Coronary artery (tissue), 2 donors: ENCODE data around the gene PLCH2.

Experiments used
- DNase-seq: peaks from one replicate; pipeline ENCODE4 v3.0.0-alpha.2; 2017; ENCODE audit warnings: low spot score
- H3K27ac ChIP-seq, 2 donors: fragments of 200-600 bp; sonication (generic); one replicate each; pipeline ENCODE4 v1.5.1; 2016 to 2019
- H3K4me3 ChIP-seq: fragments of 200-600 bp; sonication (generic); 2 replicates; pipeline ENCODE4 v1.5.1; 2016; ENCODE audit warnings: mild to moderate bottlenecking, moderate library complexity
- TF ChIP-seq, protein P1 (sequence below): fragments of 200-600 bp; sonication (generic); IDR thresholded peaks from one replicate; pipeline ENCODE4 v1.5.1; 2019; ENCODE audit warnings: antibody characterized with exemption

Gene PLCH2

DNA sequence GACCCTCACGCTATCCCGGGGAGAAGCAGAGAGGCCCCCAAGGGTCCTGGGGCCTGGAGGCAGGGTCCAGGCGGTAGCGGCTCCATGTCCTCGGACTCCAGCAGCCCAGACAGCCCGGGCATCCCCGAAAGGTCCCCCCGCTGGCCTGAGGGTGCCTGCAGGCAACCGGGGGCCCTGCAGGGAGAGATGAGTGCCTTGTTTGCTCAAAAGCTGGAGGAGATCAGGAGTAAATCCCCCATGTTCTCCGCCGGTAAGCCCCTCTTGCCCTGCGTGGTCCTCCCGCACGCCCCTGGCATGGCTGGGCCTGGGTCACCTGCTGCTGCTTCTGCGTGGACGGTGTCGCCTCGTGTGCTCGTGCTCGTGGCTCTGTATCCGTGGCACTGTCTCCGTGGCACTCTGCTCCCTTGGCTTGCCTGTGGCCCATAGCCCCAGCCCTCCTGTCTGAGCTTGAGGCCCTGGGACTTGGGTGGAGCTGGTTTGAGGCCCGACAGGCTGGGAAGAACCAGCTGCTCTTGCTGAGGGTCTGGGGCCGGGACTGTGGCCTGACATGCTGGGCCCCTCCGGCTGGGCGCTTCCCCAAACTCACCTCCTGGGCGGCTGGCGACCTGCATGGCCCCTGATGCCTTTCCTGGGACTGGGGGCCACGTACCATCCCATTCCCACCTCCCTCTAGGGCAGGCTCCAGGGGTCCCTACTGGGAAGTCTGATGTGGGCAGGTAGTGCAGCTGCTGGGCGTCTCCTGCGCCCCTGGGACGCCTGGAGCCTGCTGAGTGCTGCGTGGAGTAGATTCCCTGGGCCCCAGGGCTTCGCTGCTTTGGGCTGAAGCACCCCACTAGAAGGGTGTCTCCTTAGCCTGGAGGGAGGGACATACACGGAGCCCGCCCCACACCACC, 26.8 kb downstream of the PLCH2 start:
- TF ChIP-seq, protein P1, sequence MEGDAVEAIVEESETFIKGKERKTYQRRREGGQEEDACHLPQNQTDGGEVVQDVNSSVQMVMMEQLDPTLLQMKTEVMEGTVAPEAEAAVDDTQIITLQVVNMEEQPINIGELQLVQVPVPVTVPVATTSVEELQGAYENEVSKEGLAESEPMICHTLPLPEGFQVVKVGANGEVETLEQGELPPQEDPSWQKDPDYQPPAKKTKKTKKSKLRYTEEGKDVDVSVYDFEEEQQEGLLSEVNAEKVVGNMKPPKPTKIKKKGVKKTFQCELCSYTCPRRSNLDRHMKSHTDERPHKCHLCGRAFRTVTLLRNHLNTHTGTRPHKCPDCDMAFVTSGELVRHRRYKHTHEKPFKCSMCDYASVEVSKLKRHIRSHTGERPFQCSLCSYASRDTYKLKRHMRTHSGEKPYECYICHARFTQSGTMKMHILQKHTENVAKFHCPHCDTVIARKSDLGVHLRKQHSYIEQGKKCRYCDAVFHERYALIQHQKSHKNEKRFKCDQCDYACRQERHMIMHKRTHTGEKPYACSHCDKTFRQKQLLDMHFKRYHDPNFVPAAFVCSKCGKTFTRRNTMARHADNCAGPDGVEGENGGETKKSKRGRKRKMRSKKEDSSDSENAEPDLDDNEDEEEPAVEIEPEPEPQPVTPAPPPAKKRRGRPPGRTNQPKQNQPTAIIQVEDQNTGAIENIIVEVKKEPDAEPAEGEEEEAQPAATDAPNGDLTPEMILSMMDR, result no peak
- H3K4me3 ChIP-seq, result no peak overlapping the region
- H3K27ac ChIP-seq, result no peak overlapping the region
- no peak for DNase-seq

DNA sequence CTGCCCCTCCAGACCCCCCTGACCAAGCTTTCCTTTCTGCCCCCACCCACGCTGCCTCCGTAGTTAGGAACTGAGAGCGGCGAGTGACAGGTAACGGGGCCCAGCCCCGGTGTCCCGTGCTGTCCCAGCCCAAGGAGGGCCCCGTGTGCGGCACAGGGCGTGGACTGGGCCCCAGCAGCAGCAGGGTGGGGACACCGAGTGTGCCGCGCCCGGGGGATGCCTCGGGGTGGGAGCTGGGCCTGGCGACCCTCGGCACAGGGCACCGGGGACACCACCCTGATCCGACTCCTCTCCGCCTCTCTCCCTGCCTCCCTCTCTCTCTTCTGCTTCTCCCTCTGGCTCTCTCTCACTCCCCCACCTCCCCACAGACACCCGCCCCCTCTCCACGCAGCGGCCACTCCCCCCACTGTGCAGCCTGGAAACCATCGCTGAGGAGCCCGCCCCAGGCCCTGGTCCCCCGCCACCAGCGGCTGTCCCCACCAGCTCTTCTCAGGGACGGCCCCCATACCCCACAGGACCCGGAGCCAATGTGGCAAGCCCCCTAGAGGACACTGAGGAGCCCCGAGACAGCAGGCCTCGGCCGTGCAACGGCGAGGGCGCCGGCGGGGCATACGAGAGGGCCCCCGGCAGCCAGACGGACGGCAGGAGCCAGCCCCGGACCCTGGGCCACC, 27.6 kb downstream of the PLCH2 start:
- Histone ChIP-seq H3K27ac (no peak overlapping the region), H3K4me3 (no peak overlapping the region)
- DNase-seq, result no peak
- TF ChIP-seq, protein P1, result no peak

DNA sequence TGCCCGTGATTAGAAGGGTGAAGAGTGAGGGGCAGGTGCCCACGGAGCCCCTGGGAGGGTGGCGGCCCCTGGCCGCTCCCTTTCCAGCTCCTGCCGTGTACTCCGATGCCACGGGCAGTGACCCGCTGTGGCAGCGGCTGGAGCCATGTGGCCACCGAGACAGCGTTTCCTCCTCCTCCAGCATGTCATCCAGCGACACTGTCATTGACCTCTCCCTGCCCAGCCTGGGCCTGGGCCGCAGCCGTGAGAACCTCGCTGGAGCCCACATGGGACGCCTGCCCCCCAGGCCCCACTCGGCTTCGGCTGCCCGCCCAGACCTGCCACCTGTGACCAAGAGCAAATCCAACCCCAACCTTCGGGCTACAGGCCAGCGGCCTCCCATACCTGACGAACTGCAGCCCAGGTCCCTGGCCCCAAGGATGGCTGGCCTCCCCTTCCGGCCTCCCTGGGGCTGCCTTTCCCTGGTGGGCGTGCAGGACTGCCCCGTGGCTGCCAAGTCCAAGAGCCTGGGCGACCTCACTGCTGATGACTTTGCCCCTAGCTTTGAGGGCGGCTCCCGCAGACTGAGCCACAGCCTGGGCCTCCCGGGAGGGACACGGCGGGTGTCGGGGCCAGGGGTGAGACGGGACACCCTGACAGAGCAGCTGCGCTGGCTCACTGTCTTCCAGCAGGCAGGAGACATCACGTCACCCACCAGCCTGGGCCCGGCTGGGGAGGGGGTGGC, 28.3 kb downstream of the PLCH2 start:
- TF ChIP-seq, protein P1, result no peak
- H3K27ac ChIP-seq, result no peak overlapping the region
- H3K4me3 ChIP-seq, result no peak overlapping the region
- DNase-seq, result no peak

DNA sequence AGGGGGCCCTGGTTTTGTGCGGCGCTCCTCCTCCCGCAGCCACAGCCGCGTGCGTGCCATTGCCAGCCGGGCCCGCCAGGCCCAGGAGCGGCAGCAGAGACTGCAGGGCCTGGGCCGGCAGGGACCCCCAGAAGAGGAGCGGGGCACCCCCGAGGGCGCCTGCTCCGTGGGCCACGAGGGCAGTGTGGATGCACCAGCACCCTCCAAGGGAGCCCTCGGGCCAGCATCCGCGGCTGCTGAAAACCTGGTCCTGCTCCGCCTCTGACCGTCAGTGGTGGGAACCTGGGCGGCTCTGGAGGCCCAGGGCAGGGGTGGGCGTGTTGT, 28.8 kb downstream of the PLCH2 start:
- TF ChIP-seq, protein P1, result no peak
- H3K4me3 ChIP-seq, result no peak overlapping the region
- H3K27ac ChIP-seq, result no peak overlapping the region
- no peak for DNase-seq

DNA sequence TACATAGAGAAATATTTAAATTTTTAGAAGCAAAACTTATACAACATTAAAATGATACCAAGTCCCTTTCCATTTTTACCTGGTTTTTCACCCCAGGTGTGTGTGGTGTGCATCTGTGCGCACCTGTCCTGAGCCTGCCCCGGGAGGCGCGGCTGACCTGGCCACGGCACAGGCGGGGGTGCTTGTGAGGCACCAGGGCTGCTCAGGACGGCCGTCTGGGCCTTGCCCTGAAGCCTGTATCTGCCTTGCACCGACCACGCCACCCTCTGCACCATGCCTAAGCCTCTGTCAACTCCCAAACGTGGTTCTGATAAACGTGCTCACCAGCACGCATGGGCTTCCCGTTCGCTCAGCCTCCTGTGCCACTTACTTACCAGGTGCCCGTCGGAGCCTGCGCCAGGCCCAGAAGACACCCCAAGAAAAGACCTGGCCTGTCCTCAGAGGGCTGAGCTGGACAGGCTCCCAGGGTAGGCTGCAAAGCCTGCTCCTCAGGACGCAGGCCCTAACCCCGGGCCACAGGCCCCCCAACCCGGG, 29.4 kb downstream of the PLCH2 start:
- TF ChIP-seq, protein P1, result no peak
- H3K27ac ChIP-seq, result no peak overlapping the region
- no peak overlapping the region for H3K4me3 ChIP-seq
- DNase-seq, result no peak

DNA sequence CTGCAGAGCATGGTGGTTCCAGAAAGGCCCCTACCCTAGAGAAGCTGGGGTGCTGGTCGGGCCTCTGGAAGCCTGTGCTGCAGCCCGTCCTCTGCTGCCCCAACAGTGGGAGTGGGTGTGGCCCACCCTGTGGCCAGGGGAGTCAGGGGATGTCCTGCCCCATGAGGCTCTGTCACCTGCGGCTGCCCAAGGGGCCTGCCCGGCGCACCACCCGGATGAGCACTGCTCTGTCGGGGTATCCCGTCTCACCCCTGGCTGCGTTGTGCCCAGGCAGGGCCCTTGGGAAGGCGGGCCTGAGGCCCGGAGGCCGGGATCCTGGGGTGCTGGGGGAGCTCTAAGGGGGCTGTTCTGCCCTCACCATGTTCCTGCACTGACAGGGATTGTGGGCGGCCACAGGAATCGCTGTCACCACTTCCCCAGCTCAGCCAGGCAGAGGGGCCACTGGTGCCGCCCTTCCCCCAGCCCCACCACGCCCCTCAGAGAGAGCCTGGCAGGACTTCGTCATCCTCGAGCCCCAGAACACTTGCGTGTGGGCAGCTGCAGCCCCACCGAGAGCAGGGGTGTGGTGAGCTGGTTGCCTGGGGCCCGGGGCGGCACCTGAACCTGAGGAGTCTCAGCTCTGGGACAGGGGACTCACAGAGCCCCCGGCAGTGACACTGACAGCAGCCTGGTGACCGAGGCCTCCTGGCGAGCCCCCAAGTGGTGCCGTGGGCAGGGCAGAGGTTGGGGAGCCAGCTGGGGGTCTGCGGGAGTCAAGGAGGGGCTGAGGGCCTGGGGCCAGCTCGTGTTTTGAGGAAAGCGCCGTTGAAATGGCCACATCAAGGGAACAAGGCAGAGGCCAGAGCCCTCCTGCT, 30.1 kb downstream of the PLCH2 start:
- TF ChIP-seq, protein P1, result no peak
- no peak for DNase-seq
- H3K4me3 ChIP-seq, result no peak overlapping the region
- H3K27ac ChIP-seq, result no peak overlapping the region
